DOHH2 (cell line): Measurements from ENCODE around the gene OR8J3.

Source experiments
- H3F3A ChIP-seq: fragments of 200-600 bp; sonication (generic), shearing (Covaris generic); 2 replicates; pipeline ENCODE4 v1.6.0; 2016; ENCODE audit warnings: antibody characterized with exemption, mild to moderate bottlenecking; ENCODE audit not compliant: control insufficient read depth, insufficient read depth
- H3K27ac ChIP-seq: fragments of 200-600 bp; sonication (generic); 2 replicates; pipeline ENCODE4 v1.5.1; 2014; ENCODE audit warnings: low read depth, mild to moderate bottlenecking, low read length, moderate library complexity
- H3K27me3 ChIP-seq: fragments of 200-600 bp; sonication (generic); 2 replicates; pipeline ENCODE4 v1.6.1; 2014; ENCODE audit warnings: mild to moderate bottlenecking, low read length, mixed read lengths; ENCODE audit not compliant: control insufficient read depth
- H3K36me3 ChIP-seq: fragments of 200-600 bp; sonication (generic); 2 replicates; pipeline ENCODE4 v1.6.1; 2014; ENCODE audit warnings: mild to moderate bottlenecking, low read length, moderate library complexity, mixed read lengths; ENCODE audit not compliant: control insufficient read depth
- H3K4me1 ChIP-seq: fragments of 200-600 bp; sonication (generic); 2 replicates; pipeline ENCODE4 v1.6.1; 2014; ENCODE audit warnings: mild to moderate bottlenecking, low read length, mixed read lengths; ENCODE audit not compliant: control insufficient read depth
- H3K4me2 ChIP-seq: fragments of 200-600 bp; sonication (generic); 2 replicates; pipeline ENCODE4 v1.6.0; 2014; ENCODE audit warnings: mild to moderate bottlenecking, low read length, moderate library complexity
- H3K4me3 ChIP-seq: fragments of 200-600 bp; sonication (generic); 2 replicates; pipeline ENCODE4 v1.5.1; 2014; ENCODE audit warnings: mild to moderate bottlenecking, low read length, mixed read lengths
- H3K79me2 ChIP-seq: fragments of 200-600 bp; sonication (generic); 2 replicates; pipeline ENCODE4 v1.6.1; 2014; ENCODE audit warnings: mild to moderate bottlenecking, low read length, mixed read lengths; ENCODE audit not compliant: control insufficient read depth
- H3K9me2 ChIP-seq: fragments of 200-600 bp; sonication (generic); replicated peaks from 2 replicates; pipeline ENCODE4 v1.6.1; 2014; ENCODE audit warnings: mild to moderate bottlenecking, low read length, mixed read lengths; ENCODE audit not compliant: control insufficient read depth
- H3K9me3 ChIP-seq: fragments of 200-600 bp; sonication (generic); 2 replicates; pipeline ENCODE4 v1.6.1; 2014; ENCODE audit warnings: antibody characterized with exemption, low read length, mixed read lengths; ENCODE audit not compliant: control insufficient read depth, insufficient read depth
- H4K20me1 ChIP-seq: fragments of 200-600 bp; sonication (generic); 2 replicates; pipeline ENCODE4 v1.6.0; 2014; ENCODE audit warnings: low read depth, mild to moderate bottlenecking, antibody characterized with exemption, low read length, moderate library complexity; ENCODE audit not compliant: control insufficient read depth, insufficient read depth
- EZH2phosphoT487 ChIP-seq: fragments of 200-600 bp; sonication (generic); IDR thresholded peaks from 2 replicates; pipeline ENCODE4 v1.6.1; 2017; ENCODE audit warnings: borderline replicate concordance, mild to moderate bottlenecking, antibody characterized with exemption, low read length, moderate library complexity, mixed read lengths
- TF ChIP-seq, protein P1 (sequence below): fragments of 200-600 bp; sonication (generic); IDR thresholded peaks from one replicate; pipeline ENCODE4 v1.5.1; 2014; ENCODE audit warnings: antibody characterized with exemption, mild to moderate bottlenecking, low read depth, low read length; ENCODE audit not compliant: poor library complexity, severe bottlenecking

Gene OR8J3

DNA sequence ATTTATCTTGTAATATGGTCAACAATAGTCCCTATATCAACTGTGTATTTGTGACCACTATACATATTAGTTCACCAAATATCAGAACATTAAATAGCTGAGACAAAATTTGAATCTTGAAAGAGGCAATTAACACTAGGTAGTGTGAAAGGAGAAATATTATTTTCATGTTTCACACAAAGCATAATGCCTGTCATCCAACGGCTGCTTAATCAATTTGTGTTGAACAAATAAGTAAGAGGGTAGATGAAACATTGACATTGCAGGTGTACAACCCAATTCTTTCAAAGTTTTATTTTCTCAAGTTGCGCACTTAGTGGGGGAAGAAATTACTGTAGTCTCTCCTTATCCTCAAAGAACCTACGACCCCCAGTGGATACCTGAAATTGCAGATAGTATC lies 50.3 kb downstream of the OR8J3 start:
- no peak for TF ChIP-seq EZH2phosphoT487
- TF ChIP-seq, protein P1, sequence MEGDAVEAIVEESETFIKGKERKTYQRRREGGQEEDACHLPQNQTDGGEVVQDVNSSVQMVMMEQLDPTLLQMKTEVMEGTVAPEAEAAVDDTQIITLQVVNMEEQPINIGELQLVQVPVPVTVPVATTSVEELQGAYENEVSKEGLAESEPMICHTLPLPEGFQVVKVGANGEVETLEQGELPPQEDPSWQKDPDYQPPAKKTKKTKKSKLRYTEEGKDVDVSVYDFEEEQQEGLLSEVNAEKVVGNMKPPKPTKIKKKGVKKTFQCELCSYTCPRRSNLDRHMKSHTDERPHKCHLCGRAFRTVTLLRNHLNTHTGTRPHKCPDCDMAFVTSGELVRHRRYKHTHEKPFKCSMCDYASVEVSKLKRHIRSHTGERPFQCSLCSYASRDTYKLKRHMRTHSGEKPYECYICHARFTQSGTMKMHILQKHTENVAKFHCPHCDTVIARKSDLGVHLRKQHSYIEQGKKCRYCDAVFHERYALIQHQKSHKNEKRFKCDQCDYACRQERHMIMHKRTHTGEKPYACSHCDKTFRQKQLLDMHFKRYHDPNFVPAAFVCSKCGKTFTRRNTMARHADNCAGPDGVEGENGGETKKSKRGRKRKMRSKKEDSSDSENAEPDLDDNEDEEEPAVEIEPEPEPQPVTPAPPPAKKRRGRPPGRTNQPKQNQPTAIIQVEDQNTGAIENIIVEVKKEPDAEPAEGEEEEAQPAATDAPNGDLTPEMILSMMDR: no peak
- Histone ChIP-seq H3K4me2 (no peak overlapping the region), H3F3A (no peaks in the 10 kb centered on the region), H3K4me3 (no peak overlapping the region), H3K27ac (no peak overlapping the region), H3K27me3 (no peaks in the 10 kb centered on the region), H3K79me2 (no peaks in the 10 kb centered on the region), H4K20me1 (no peaks in the 10 kb centered on the region), H3K36me3 (no peaks in the 10 kb centered on the region), H3K9me2 (no peaks in the 10 kb centered on the region; the same call in 1 of the 2 replicates), H3K4me1 (no peaks in the 10 kb centered on the region), H3K9me3 (no peaks in the 10 kb centered on the region)
